GM12865 (cell line): ENCODE data around the gene SLC3A2.
A peak's percentile ranks its signal among the peaks of the same experiment; 100 is the strongest.

Experiments
- DNase-seq: peaks from one replicate; pipeline ENCODE4 v3.0.0; 2010; ENCODE audit warnings: low read depth
- H3K4me3 ChIP-seq: 2 replicates; pipeline ENCODE4 v1.5.1; 2011; ENCODE audit warnings: mild to moderate bottlenecking, low read depth, low read length, control low read depth
- CTCF ChIP-seq: IDR thresholded peaks from 2 replicates; pipeline ENCODE4 v1.5.1; 2011; ENCODE audit warnings: low read length, control low read depth, low read depth, inconsistent platforms; ENCODE audit not compliant: insufficient read depth; ENCODE audit errors: missing control alignments

The SLC3A2 gene

GRCh38 chr11:62885137-62885750, 4.5 kb downstream of the SLC3A2 start:
- TF ChIP-seq CTCF: no peak
- DNase-seq: no peak
- H3K4me3 ChIP-seq: no peak overlapping the region

- DNase-seq: no peak
- H3K4me3 ChIP-seq: no peak overlapping the region
- no peak for TF ChIP-seq CTCF
Measured at GRCh38 chr11:62888406-62888805, 7.7 kb downstream of the SLC3A2 start.

- no peak for DNase-seq
- no peak for TF ChIP-seq CTCF
- no peak overlapping the region for H3K4me3 ChIP-seq
Measured at GRCh38 chr11:62889126-62889483, 8.4 kb downstream of the SLC3A2 start.

GRCh38 chr11:62889484-62890437, 9.1 kb downstream of the SLC3A2 start:
- DNase-seq: peak; percentile 25
- no peak for TF ChIP-seq CTCF
- H3K4me3 ChIP-seq: no peak overlapping the region

GRCh38 chr11:62892077-62892922, 11.6 kb downstream of the SLC3A2 start:
- no peak for DNase-seq
- no peak for TF ChIP-seq CTCF
- no peak overlapping the region for H3K4me3 ChIP-seq

- H3K4me3 ChIP-seq: no peak overlapping the region
- no peak for DNase-seq
- no peak for TF ChIP-seq CTCF
Measured at GRCh38 chr11:62895501-62895900, 14.8 kb downstream of the SLC3A2 start.
